ENCODE results near the gene CMTM4. TPM values are rescaled to one million over a fixed set of nuclear protein-coding genes. Genes with fewer than 3 reads are reported as not detected.
A peak's percentile ranks its signal among the peaks of the same experiment; 100 is the strongest.

The CMTM4 gene
- 1 to 10 TPM; 4.6 to 4.7 TPM for total RNA-seq

DNA sequence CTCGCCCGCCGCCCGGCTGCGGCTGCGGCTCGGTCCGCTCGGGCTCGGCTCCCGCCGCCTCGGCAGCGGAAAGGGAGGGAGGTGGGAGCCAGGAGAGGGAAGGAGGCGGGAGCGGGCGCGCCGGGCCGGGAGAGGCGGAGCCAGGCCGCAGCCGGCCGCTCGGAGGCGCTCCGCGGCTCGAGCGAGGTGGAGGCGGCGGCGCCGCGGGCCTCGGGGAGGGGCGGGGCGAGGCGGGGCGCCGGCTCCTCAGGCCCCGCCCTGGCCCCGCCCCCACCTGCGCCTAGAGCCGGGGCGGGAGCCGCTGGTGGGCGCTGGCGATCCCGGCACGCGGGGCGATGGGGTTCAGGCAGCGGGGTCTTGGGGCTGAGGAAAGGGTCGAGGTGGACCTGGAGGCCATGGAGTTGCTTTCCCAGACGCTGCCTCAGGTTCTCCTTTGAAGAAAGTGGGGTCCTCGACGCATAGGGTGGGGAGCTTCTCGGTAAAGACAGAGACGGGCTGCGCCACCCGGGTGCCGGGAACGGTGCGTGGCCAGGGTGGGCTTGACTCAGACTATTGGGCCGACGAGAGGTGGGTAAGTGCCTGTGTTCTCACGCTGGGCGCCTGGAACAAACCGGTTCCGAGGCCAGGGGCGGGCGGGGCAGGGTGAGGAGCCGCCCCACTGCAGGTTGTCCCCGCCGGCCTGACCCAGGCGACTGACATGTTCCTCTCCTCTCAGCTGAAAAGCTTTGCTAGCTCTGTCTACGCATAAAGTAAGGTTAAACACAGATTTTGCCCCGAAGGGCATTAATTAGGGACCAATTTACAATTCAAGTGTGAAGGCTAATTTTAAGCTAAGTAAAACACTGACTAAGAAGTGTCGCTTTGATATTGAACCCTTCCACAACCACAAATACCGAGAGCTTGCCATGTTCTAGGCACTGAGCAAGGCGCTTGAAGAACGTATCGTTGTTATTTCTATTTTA lies at the start of gene CMTM4:
Gene CMTM4 (minus strand): TSS at position 75 of the 962 bp plus-strand sequence. CDS start 218 bp downstream, outside the sequence.
- peaks cover 4% of the 10 kb centered on the region for H3K4me1 Mint-ChIP-seq (ENCODE audit: low read depth)

DNA sequence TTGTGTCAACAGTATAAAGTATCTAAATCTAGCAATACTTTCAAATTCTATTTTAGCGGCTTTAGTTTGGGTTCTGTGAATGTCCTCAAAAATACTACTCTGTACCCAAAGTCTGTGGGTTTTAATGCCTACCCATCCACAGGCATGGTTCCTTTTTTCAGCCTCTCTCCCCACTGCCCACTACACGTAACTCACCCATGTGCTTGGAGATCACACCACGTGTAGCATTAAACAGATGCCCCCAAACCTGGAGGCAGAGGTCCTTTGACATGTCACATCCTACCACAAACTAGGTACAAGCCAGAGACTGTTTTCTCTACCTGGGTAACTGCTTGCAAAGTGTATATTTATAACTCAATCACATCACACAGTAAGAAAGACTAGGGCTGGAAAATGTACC lies 49.5 kb upstream of the CMTM4 start:
- H3K4me1 Mint-ChIP-seq (ENCODE audit: low read depth) = peaks cover 32% of the 10 kb centered on the region
- no peaks in the 10 kb centered on the region for H3K9me3 Mint-ChIP-seq
- CTCF ChIA-PET = interaction anchor here (0.5 kb wide), 1 partner anchor 8 kb away, joined by 3 read pairs; no protein-coding TSS in a partner anchor
- no peaks in the 10 kb centered on the region for H3K27me3 Mint-ChIP-seq (ENCODE audit: low read depth)
- no peak for DNase-seq
- intact Hi-C loops (cut with micrococcal nuclease) = no loop called here
- no peak overlapping the region for H3K27ac Mint-ChIP-seq
- peaks cover 15% of the 10 kb centered on the region for H3K36me3 Mint-ChIP-seq (ENCODE audit: low read depth)
- H3K4me3 Mint-ChIP-seq = no peak overlapping the region

More for the DNA sequence above, at the start of gene CMTM4:
- H3K27ac Mint-ChIP-seq = no peak within 1 kb of the TSS
- H3K4me3 Mint-ChIP-seq = peak within 1 kb of the TSS; percentile 76
- no peaks in the 10 kb centered on the region for H3K9me3 Mint-ChIP-seq
- intact Hi-C loops (cut with micrococcal nuclease) = loop anchor here (1.0 to 5.0 kb wide), 3 partner anchors 55 to 145 kb away; partner anchors contain the start of genes CKLF, DYNC1LI2 and TK2
- DNase-seq = peak; percentile 78
- H3K36me3 Mint-ChIP-seq (ENCODE audit: low read depth) = no peaks in the 10 kb centered on the region
- CTCF ChIA-PET = interaction anchor here (0.6 to 2.4 kb wide), 10 partner anchors 16 to 290 kb away, joined by 3 to 7 read pairs (median 4); partner anchors contain the start of genes DYNC1LI2 and NAE1
- H3K27me3 Mint-ChIP-seq (ENCODE audit: low read depth) = peaks cover 6% of the 10 kb centered on the region

DNA sequence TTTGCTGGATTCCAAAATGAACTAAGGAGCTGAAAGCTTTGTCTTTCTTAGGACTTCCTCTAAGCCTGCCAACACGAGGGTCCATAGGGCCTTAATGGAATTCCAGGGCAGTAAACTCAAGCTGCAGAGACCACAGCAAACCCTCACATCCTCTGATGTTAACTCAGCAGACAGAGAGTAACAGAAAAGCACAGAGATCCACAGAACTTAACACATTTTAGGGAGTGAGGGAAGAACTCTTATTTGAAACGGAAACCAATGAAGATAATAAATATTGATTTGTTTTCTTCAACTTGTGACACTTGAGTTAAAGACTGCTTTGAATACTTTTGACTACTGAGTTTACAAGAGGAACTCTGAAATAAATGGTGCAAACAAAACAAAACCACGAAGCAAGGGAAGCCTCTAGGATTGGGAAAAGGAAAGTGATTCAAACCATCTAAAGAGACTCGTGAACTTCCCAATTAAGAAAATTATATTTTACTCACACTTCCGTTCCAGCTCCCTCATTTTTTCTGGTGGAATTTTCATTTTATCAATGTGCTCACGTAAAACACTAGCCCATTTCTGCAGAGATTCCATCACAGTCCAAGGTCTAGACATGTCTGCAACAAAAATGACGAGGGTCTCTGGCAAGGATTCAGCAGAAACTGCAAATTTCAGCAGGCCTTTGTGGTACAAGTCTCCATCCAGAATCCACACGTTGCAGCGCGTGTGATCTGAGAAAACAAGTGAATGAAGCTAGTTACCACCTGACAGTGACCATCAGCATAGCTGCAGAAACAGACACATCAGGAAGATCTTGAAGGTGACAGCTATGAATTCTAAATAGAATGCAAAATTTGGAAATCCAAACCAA lies 45.6 kb upstream of the CMTM4 start:
- H3K36me3 Mint-ChIP-seq (ENCODE audit: low read depth) = peaks cover 12% of the 10 kb centered on the region

DNA sequence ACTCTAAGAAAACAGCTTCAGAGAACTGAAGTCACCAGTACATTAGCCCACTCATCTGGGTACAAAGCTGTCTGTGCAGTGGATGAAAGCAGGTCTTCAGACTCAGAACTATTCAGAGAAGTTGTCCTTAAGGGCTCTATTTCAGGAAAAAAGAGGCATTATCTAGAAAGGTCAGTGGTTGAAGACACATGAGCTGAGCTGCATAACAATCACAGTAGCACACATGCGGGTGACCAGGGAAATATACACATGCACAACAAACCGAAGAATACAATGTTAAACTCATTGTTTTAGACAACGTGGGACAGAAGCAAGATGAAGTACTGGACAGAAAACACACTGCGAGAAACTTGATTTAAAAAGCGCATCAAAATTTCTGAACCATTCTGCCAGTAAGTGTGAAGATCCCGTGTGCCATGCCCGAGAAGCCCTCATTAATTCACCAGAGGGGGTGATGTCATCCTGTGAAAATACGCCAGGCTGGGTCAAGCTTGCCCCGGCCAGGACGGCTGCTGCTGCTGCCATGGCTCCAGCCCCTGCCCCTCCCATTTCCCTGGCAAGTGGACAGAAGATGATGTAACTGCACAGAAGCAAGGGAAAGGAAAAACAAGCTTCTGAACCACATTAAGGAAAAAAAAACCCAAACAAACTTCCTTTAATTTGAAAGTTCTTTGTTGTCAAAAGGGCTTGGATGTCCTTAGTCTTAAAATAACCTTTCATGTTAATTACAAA lies 44.8 kb upstream of the CMTM4 start:
- intact Hi-C loops (cut with micrococcal nuclease) = loop anchor here (5.0 kb wide), 1 partner anchor 79 kb away; no protein-coding TSS in a partner anchor

More for the DNA sequence above, 45.6 kb upstream of the CMTM4 start:
- intact Hi-C loops (cut with micrococcal nuclease) = loop anchor here (5.0 kb wide), 1 partner anchor 80 kb away; no protein-coding TSS in a partner anchor
- Mint-ChIP-seq H3K9me3 (no peaks in the 10 kb centered on the region), H3K4me1 (ENCODE audit: low read depth) (peaks cover 16% of the 10 kb centered on the region), H3K27me3 (ENCODE audit: low read depth) (no peaks in the 10 kb centered on the region), H3K27ac (no peak overlapping the region), H3K4me3 (no peak overlapping the region)
- no peak for DNase-seq
- CTCF ChIA-PET = interaction anchor here (0.8 to 4.4 kb wide), 8 partner anchors 9 to 336 kb away, joined by 3 to 31 read pairs (median 4); partner anchors contain the start of genes DYNC1LI2 and NAE1

DNA sequence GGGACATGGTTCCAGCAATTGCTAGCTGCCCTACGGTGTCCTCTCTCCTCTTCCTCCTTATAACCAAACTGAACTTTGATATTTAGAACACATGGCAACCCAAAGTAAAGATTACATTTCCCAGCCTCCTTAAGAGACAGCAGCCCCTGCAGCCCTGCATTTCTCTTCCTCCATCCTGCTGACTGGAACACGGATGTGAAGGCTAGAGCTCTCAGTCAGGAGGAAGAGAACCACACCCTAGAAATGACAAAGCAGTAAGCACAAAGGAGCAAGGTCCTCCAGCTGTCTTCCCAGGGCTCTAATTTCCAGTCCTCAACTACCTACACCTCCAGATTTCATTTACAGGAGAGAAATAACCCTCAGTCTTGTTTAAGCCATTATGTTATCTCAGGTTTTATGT lies 44.0 kb upstream of the CMTM4 start:
- no peaks in the 10 kb centered on the region for H3K9me3 Mint-ChIP-seq
- DNase-seq = no peak
- peaks cover 12% of the 10 kb centered on the region for H3K36me3 Mint-ChIP-seq (ENCODE audit: low read depth)
- H3K27me3 Mint-ChIP-seq (ENCODE audit: low read depth) = no peaks in the 10 kb centered on the region
- no peak overlapping the region for H3K4me3 Mint-ChIP-seq
- CTCF ChIA-PET = interaction anchor here (0.7 to 4.4 kb wide), 16 partner anchors 10 to 382 kb away, joined by 3 to 31 read pairs (median 3); partner anchors contain the start of genes CKLF, DYNC1LI2 and NAE1
- intact Hi-C loops (cut with micrococcal nuclease) = loop anchor here (1.0 to 5.0 kb wide), 2 partner anchors 78 to 334 kb away; no protein-coding TSS in a partner anchor
- H3K27ac Mint-ChIP-seq = peak overlapping the region; percentile 0
- H3K4me1 Mint-ChIP-seq (ENCODE audit: low read depth) = peaks cover 12% of the 10 kb centered on the region

More for the DNA sequence above, 44.8 kb upstream of the CMTM4 start:
- Mint-ChIP-seq H3K4me3 (no peak overlapping the region), H3K36me3 (ENCODE audit: low read depth) (peaks cover 9% of the 10 kb centered on the region), H3K27me3 (ENCODE audit: low read depth) (no peaks in the 10 kb centered on the region), H3K4me1 (ENCODE audit: low read depth) (peaks cover 10% of the 10 kb centered on the region), H3K27ac (no peak overlapping the region), H3K9me3 (no peaks in the 10 kb centered on the region)
- DNase-seq = no peak
- CTCF ChIA-PET = interaction anchor here (0.7 to 4.4 kb wide), 16 partner anchors 10 to 382 kb away, joined by 3 to 31 read pairs (median 4); partner anchors contain the start of genes DYNC1LI2 and NAE1

DNA sequence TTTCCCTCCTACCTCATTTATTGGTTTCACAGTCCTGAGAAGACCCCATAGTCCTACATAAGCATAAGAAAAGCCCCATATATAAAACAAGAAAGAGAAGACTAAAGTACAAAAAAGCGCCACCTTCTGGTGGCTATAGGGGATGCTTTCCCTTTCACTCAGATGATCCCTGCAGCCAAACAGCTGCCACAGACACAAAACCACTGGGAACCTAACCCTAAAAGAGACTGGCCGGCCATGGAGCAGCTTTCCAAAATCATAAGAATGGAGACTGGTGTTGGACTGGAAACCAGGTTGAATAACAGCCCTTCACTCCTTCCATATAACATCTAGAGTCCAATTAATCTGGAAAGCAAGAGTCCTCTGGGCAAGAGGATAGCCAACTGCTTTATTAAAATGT lies 43.5 kb upstream of the CMTM4 start:
- H3K4me3 Mint-ChIP-seq = no peak overlapping the region
- CTCF ChIA-PET = interaction anchor here (0.8 to 4.4 kb wide), 11 partner anchors 9 to 333 kb away, joined by 3 to 31 read pairs (median 4); partner anchors contain the start of genes CKLF, DYNC1LI2 and NAE1
- no peak overlapping the region for H3K27ac Mint-ChIP-seq
- H3K27me3 Mint-ChIP-seq (ENCODE audit: low read depth) = no peaks in the 10 kb centered on the region
- H3K9me3 Mint-ChIP-seq = no peaks in the 10 kb centered on the region
- peaks cover 14% of the 10 kb centered on the region for H3K36me3 Mint-ChIP-seq (ENCODE audit: low read depth)
- H3K4me1 Mint-ChIP-seq (ENCODE audit: low read depth) = peaks cover 12% of the 10 kb centered on the region
- DNase-seq = peak; percentile 50
- intact Hi-C loops (cut with micrococcal nuclease) = loop anchor here (1.0 to 5.0 kb wide), 2 partner anchors 78 to 334 kb away; no protein-coding TSS in a partner anchor

DNA sequence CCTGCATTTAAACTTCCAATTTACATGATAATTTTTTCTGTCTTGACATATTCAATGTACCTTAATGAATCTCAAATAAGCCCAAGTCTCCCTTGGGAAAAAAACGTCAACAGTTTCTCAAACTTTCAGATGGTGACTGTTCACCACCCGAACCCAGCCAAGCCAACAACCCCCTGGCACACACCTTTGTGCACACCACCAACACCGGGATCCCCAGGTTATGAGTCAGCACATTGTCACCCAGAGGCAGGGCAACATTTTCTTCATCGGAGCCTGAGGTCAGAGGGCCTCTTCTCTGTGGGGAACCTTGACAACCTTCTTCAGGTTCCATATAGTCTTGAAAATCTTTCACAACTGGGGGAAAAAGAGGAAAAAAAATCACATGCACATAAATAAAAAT lies 39.3 kb upstream of the CMTM4 start:
- intact Hi-C loops (cut with micrococcal nuclease) = no loop called here
- Mint-ChIP-seq H3K4me3 (no peak overlapping the region), H3K27me3 (ENCODE audit: low read depth) (no peaks in the 10 kb centered on the region), H3K4me1 (ENCODE audit: low read depth) (peaks cover 12% of the 10 kb centered on the region), H3K36me3 (ENCODE audit: low read depth) (peaks cover 22% of the 10 kb centered on the region), H3K9me3 (no peaks in the 10 kb centered on the region), H3K27ac (no peak overlapping the region)
- CTCF ChIA-PET = interaction anchor here (1.0 to 4.3 kb wide), 4 partner anchors 8 to 132 kb away, joined by 4 to 30 read pairs (median 16); partner anchors contain the start of gene DYNC1LI2
- no peak for DNase-seq

DNA sequence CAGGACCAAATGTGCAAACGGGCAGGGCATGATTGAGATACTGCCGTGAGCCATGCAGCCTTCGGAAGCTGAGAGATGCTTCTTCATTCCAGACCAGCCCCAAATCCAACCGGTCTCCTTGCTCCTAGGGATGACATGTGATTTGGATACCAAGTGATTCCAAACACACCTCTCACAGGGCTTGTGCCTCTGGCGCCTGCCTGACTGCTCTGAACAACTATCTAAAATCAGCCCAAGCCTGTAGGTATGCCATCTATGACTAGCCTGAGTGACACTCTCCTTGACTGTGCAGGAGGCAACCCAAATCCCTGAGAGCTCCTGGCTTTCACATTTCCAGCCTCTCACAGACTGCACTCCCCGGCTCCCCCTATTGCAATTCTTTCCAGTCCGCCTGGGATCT lies 34.6 kb upstream of the CMTM4 start:
- H3K4me1 Mint-ChIP-seq (ENCODE audit: low read depth) = peaks cover 1% of the 10 kb centered on the region
- intact Hi-C loops (cut with micrococcal nuclease) = no loop called here
- no peak overlapping the region for H3K4me3 Mint-ChIP-seq
- H3K36me3 Mint-ChIP-seq (ENCODE audit: low read depth) = peaks cover 23% of the 10 kb centered on the region
- no peak for DNase-seq
- no peaks in the 10 kb centered on the region for H3K9me3 Mint-ChIP-seq
- no peak overlapping the region for H3K27ac Mint-ChIP-seq
- CTCF ChIA-PET = interaction anchor here (1.0 to 3.6 kb wide), 6 partner anchors 9 to 324 kb away, joined by 3 to 18 read pairs (median 4); partner anchors contain the start of gene NAE1
- no peaks in the 10 kb centered on the region for H3K27me3 Mint-ChIP-seq (ENCODE audit: low read depth)

DNA sequence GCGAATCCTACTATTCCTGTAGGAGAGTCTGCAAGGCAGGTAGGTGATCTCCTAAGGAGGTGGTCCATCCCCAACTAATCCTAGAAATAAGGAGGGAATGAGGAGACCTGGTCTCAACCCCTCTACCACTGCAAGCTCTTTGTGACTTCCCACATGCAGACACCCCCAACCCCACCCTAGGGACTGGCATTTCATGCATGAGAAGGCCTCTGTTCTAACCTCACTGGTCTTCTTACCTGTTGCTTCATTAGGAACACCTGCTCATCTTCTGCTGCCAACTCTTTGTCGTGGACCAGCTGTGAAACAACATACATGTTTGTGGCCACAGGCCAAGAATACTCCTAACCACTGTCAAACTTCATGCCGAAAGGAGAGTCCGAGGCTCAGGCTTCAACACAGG lies 32.3 kb upstream of the CMTM4 start:
- Mint-ChIP-seq H3K9me3 (no peaks in the 10 kb centered on the region), H3K36me3 (ENCODE audit: low read depth) (peaks cover 25% of the 10 kb centered on the region), H3K27ac (no peak overlapping the region), H3K4me1 (ENCODE audit: low read depth) (no peaks in the 10 kb centered on the region), H3K4me3 (no peak overlapping the region), H3K27me3 (ENCODE audit: low read depth) (no peaks in the 10 kb centered on the region)
- intact Hi-C loops (cut with micrococcal nuclease) = loop anchor here (1.0 kb wide), 1 partner anchor 138 kb away; no protein-coding TSS in a partner anchor
- CTCF ChIA-PET = interaction anchor here (0.6 to 4.1 kb wide), 16 partner anchors 9 to 323 kb away, joined by 3 to 31 read pairs (median 4); partner anchors contain the start of gene DYNC1LI2
- no peak for DNase-seq

DNA sequence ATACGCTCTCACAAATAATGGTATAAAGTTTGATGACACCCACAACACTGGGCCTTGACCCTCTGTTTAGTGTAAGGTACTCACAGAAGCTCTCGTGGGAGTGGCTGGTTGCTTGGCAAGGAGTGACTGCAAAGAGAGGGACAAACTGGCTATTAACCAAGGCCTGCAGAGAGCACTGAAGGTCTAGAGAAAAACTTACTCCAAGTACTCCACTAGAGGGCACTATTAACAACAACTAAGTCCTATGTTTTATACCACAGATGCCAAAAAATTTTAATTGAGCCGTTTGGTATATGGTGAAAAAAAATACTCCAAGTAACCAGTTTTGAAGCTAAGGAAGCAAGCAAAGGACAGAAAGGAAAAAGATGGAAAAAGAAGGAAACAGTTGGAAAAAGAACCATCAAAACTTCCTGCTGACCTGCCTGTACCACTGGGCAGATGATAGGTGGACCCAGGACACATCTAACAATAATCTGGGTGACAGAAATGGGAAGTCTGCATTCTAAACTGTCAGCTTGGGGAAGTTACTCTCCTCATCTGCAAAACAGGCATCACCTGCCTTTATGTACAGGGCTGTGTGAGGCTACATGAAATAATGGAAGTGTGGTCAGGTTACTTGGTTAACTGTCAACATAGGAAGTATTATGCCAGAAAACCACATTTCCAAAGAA lies 31.7 kb upstream of the CMTM4 start:
- no peak overlapping the region for H3K27ac Mint-ChIP-seq
- DNase-seq = peak; percentile 12

More for the DNA sequence above, 31.7 kb upstream of the CMTM4 start:
- Mint-ChIP-seq H3K36me3 (ENCODE audit: low read depth) (peaks cover 27% of the 10 kb centered on the region), H3K27me3 (ENCODE audit: low read depth) (no peaks in the 10 kb centered on the region), H3K9me3 (no peaks in the 10 kb centered on the region), H3K4me1 (ENCODE audit: low read depth) (no peaks in the 10 kb centered on the region), H3K4me3 (no peak overlapping the region)
- CTCF ChIA-PET = interaction anchor here (0.6 to 4.1 kb wide), 18 partner anchors 9 to 323 kb away, joined by 3 to 31 read pairs (median 4); partner anchors contain the start of gene DYNC1LI2
- intact Hi-C loops (cut with micrococcal nuclease) = loop anchor here (1.0 kb wide), 1 partner anchor 139 kb away; no protein-coding TSS in a partner anchor
